ENCODE results near the gene SPTLC3.

Gene SPTLC3

GRCh38 chr20:13031751-13032150 is 23.0 kb downstream of the SPTLC3 start:
- DNase-seq (ENCODE audit: low spot score in 2 of 2) = no peak
- H3K36me3 Mint-ChIP-seq = no peaks in the 10 kb centered on the region
- no peak for ATAC-seq (ENCODE audit: low read depth)
- H3K4me3 Mint-ChIP-seq = no peak overlapping the region
- no peak overlapping the region for H3K27ac Mint-ChIP-seq
- H3K27me3 Mint-ChIP-seq = no peaks in the 10 kb centered on the region
- peaks cover 2% of the 10 kb centered on the region for H3K4me1 Mint-ChIP-seq
- H3K9me3 Mint-ChIP-seq = peaks cover 3% of the 10 kb centered on the region

DNA sequence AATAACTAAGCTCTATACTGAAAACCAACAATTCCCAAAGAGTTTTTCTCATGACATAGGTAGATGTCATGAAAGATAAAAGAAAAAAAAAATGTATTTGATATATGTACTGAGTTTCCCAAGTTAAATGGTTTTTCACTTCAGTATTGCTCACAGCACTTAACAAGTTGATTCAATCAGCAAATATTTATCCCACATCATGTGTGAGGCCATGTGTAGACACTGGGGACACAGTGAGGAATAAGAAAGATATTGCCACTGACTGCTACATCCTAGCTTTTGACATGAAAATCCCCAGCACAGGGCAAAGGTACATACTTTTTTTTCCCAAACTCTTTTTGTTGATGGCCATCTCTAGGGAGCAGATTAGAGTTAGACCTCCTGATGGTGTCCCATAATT is 25.3 kb downstream of the SPTLC3 start:
- H3K27me3 Mint-ChIP-seq = no peaks in the 10 kb centered on the region
- no peak for ATAC-seq (ENCODE audit: low read depth)
- DNase-seq (ENCODE audit: low spot score in 2 of 2) = no peak
- H3K4me3 Mint-ChIP-seq = no peak overlapping the region
- peaks cover 3% of the 10 kb centered on the region for H3K9me3 Mint-ChIP-seq
- peaks cover 2% of the 10 kb centered on the region for H3K4me1 Mint-ChIP-seq
- H3K36me3 Mint-ChIP-seq = no peaks in the 10 kb centered on the region
- H3K27ac Mint-ChIP-seq = no peak overlapping the region

DNA sequence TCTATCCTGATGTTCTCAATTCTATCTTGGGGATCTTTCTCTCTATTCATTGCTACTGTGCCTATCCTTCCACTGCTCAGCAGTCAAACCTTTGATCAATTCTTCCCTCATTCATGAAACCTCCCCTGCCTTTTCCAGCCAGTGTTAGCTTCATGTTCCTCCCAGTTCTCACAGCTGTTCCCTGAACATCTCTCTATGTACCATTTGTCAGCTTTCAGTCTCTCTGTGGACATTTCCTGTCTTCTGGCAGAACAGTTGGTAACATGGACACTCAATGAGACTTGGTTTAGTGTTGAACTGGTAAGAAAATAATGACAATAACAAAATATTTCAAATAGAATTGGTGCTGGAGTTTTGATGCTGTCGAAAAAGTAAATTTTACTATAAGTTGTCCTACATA is 26.2 kb downstream of the SPTLC3 start:
- peaks cover 2% of the 10 kb centered on the region for H3K4me1 Mint-ChIP-seq
- peaks cover 3% of the 10 kb centered on the region for H3K9me3 Mint-ChIP-seq
- H3K27ac Mint-ChIP-seq = no peak overlapping the region
- no peaks in the 10 kb centered on the region for H3K27me3 Mint-ChIP-seq
- no peak overlapping the region for H3K4me3 Mint-ChIP-seq
- H3K36me3 Mint-ChIP-seq = no peaks in the 10 kb centered on the region
- ATAC-seq (ENCODE audit: low read depth) (no peak), DNase-seq (ENCODE audit: low spot score in 2 of 2) (no peak)

DNA sequence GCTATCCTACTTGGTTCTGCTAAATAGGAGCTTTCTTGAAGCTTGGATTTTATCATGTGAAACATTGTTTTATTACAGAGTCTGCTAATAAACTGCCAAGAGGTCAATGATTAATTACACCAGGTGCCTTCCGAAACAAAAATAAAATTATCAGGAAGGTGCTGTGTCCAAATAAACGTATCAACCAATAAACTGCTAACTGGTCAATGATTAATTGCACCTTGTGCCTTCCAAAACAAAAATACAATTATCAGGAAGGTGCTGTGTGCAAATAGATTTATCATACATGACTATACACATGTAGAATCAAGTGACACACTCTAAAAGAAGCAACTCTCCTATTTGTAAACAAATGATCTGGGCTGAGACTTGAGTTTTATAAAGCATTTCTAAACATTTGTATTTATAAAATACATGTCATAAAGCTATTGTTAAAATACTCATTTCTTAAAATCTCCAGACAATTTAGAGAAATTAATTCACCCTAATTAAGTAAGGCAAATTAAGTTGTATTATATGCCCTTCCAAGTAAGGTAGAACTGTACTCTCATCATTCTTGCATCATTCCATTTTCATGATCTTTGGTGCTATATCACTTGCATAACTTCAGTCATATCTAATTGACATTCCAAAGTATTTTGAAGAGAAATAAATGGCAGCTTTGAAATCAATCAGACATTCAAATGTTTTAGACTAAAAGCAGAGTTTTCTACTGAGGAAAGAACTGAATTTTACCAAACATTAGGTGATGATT is 26.8 kb downstream of the SPTLC3 start:
- Mint-ChIP-seq H3K4me3 (no peak overlapping the region), H3K36me3 (no peaks in the 10 kb centered on the region), H3K4me1 (peaks cover 2% of the 10 kb centered on the region), H3K9me3 (peaks cover 3% of the 10 kb centered on the region), H3K27ac (no peak overlapping the region), H3K27me3 (no peaks in the 10 kb centered on the region)
- DNase-seq (ENCODE audit: low spot score in 2 of 2) (no peak), ATAC-seq (ENCODE audit: low read depth) (no peak)

GRCh38 chr20:13037727-13038126 is 29.0 kb downstream of the SPTLC3 start:
- Mint-ChIP-seq H3K27me3 (no peaks in the 10 kb centered on the region), H3K4me3 (no peak overlapping the region), H3K27ac (no peak overlapping the region), H3K9me3 (peaks cover 2% of the 10 kb centered on the region), H3K4me1 (peaks cover 2% of the 10 kb centered on the region), H3K36me3 (no peaks in the 10 kb centered on the region)
- no peak for DNase-seq (ENCODE audit: low spot score in 2 of 2)
- no peak for ATAC-seq (ENCODE audit: low read depth)

DNA sequence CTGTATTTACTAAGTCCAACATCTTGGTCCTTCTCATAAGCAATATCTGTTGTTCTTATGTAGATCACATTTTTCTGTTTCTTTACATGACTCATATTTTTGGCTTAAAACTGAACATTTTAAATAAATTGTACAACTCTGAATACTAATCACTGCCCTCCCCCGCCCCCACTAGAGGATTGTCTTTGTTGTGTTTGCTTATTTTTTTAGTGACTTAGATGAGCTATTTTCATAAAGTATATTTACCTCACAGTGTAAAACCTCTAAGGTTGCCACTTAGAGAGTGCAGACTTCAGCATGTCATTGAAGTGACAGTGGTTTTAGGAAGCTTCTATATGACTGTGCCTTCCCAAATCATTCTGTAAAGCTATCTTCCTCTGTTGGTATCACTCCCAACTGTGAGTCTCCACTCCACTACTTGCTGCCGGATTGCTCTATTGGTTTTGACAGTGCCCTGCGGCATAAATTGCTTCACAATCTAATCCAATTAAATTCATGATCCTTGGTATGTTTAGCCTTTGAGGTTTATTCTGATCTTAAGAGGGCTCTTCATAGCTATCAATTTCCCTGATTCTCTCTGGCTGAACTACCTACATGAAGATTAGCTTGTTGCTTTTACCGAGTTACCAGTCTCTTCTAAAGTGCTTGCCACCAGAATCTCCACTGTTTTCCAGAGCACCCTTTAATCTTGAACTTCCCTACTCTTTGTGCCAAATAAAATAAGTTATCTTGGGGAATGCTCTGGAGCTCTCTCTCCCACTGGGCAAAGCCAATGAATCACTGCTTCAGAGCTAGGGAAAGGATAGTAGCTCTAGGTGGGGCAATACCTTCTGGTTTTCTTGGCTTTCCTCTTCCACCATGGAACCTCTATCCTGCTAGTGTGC is 33.0 kb downstream of the SPTLC3 start:
- Mint-ChIP-seq H3K4me1 (no peaks in the 10 kb centered on the region), H3K9me3 (no peaks in the 10 kb centered on the region), H3K36me3 (no peaks in the 10 kb centered on the region), H3K27ac (no peak overlapping the region), H3K4me3 (no peak overlapping the region), H3K27me3 (peaks cover 9% of the 10 kb centered on the region)
- DNase-seq (ENCODE audit: low spot score in 2 of 2) (no peak), ATAC-seq (ENCODE audit: low read depth) (no peak)

DNA sequence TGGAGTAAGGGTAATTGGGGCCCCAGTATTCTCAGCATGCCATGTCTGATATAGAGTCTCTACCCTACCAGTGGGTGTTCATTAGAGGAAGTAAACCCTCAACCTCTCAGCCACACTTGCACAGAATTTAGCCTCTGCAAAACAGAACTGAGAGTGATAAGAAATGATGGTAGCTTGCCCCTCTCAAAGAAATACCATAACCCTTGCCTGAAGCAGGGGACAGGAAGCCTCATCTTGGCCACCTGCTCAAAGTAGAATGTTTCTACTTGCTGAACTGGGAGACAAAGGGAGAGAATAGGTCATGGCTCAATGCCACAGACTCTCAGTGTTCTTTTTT is 33.7 kb downstream of the SPTLC3 start:
- ATAC-seq (ENCODE audit: low read depth) = no peak
- no peak for DNase-seq (ENCODE audit: low spot score in 2 of 2)
- no peak overlapping the region for H3K4me3 Mint-ChIP-seq
- H3K27me3 Mint-ChIP-seq = peaks cover 9% of the 10 kb centered on the region
- no peaks in the 10 kb centered on the region for H3K4me1 Mint-ChIP-seq
- no peak overlapping the region for H3K27ac Mint-ChIP-seq
- no peaks in the 10 kb centered on the region for H3K36me3 Mint-ChIP-seq
- no peaks in the 10 kb centered on the region for H3K9me3 Mint-ChIP-seq

- no peak for DNase-seq (ENCODE audit: low spot score in 2 of 2)
- no peak overlapping the region for H3K27ac Mint-ChIP-seq
- H3K4me3 Mint-ChIP-seq = no peak overlapping the region
- H3K36me3 Mint-ChIP-seq = no peaks in the 10 kb centered on the region
- peaks cover 3% of the 10 kb centered on the region for H3K9me3 Mint-ChIP-seq
- peaks cover 9% of the 10 kb centered on the region for H3K27me3 Mint-ChIP-seq
- H3K4me1 Mint-ChIP-seq = no peaks in the 10 kb centered on the region
- ATAC-seq (ENCODE audit: low read depth) = no peak
Measured at GRCh38 chr20:13046409-13046808, 37.6 kb downstream of the SPTLC3 start.

DNA sequence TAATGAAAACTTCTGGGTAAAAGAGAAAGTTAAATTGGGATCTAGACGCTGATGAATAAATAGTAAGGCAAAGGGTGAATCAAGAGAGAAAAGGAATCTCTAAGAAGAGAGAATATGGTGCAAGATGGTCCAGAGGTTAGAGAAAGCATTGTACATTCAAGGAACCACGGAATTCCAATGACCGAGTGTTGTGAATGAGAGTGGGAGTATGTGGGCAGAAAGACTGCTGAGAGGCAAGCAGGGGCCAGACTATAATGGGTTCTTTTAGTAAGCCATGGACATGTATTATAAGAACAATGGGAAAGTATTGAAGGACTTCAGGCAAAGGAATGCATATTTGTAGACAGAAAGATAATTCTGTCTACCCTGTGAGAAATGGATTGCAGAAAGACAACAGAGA is 45.2 kb downstream of the SPTLC3 start:
- Mint-ChIP-seq H3K27ac (no peak overlapping the region), H3K27me3 (no peaks in the 10 kb centered on the region), H3K4me3 (no peak overlapping the region), H3K4me1 (no peaks in the 10 kb centered on the region), H3K9me3 (peaks cover 3% of the 10 kb centered on the region), H3K36me3 (no peaks in the 10 kb centered on the region)
- DNase-seq (ENCODE audit: low spot score in 2 of 2) (no peak), ATAC-seq (ENCODE audit: low read depth) (no peak)

- H3K27me3 Mint-ChIP-seq = no peaks in the 10 kb centered on the region
- DNase-seq (ENCODE audit: low spot score in 2 of 2) = no peak
Measured at GRCh38 chr20:13058666-13059389, 50.1 kb downstream of the SPTLC3 start.

DNA sequence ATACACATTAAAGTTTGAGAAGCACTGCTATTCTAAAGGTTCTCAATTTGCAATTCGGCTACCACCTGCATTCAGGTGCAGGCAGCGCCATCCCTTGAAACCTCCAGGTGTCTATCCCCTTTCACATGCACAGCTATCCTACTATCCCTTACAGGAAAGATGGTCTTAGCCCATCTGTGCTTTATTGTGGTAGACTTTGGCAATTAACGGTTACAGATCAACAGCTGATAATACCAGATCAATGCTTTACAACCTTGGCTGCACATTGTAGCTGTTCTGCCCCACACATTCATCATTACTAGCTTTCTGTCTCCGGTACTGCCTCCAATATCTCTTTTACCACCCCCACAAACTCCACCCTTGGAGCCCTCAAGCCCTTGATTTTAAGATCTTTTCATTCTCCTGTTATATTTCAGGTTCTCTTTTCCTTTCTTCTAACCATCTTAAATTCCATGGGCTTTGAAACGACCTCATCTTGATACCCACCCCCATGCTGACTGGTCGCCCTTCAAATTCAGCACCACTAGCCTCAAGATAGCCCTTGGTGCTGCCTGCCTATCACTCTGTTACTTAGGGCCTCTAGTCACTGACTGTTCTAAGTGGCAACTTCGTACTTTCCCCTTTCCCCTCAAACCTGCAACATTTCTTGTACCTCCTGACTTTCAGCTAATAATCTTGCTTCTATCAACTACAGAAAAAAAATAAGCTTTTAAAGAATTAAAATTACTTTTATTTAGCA is 50.8 kb downstream of the SPTLC3 start:
- Mint-ChIP-seq H3K27ac (no peak overlapping the region), H3K4me1 (no peaks in the 10 kb centered on the region), H3K4me3 (no peak overlapping the region), H3K27me3 (no peaks in the 10 kb centered on the region), H3K36me3 (no peaks in the 10 kb centered on the region), H3K9me3 (no peaks in the 10 kb centered on the region)
- DNase-seq (ENCODE audit: low spot score in 2 of 2) (no peak), ATAC-seq (ENCODE audit: low read depth) (no peak)

More at GRCh38 chr20:13058666-13059389, 50.1 kb downstream of the SPTLC3 start:
- Mint-ChIP-seq H3K27ac (no peak overlapping the region), H3K9me3 (no peaks in the 10 kb centered on the region), H3K36me3 (no peaks in the 10 kb centered on the region), H3K4me1 (no peaks in the 10 kb centered on the region), H3K4me3 (no peak overlapping the region)
- no peak for ATAC-seq (ENCODE audit: low read depth)

DNA sequence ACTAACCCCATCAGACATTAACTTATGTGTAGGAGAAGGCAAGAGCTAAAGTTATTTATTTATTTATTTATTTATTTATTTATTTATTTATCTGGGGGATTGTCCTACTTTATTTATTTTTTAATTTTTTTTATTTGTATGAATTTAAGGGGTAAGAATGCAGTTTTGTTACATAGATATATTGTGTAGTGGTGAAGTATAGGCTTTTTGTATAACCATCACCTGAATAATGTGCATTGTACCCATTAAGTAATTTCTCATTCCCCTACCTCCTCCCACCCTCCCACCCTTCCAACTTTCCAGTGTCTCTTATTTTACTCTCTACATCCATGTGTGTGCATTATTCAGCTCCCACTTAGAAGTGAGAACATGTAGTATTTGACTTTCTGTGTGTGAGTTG is 51.6 kb downstream of the SPTLC3 start:
- Mint-ChIP-seq H3K4me3 (no peak overlapping the region), H3K27ac (no peak overlapping the region), H3K36me3 (no peaks in the 10 kb centered on the region), H3K9me3 (no peaks in the 10 kb centered on the region), H3K27me3 (no peaks in the 10 kb centered on the region), H3K4me1 (no peaks in the 10 kb centered on the region)
- DNase-seq (ENCODE audit: low spot score in 2 of 2) (no peak), ATAC-seq (ENCODE audit: low read depth) (no peak)

DNA sequence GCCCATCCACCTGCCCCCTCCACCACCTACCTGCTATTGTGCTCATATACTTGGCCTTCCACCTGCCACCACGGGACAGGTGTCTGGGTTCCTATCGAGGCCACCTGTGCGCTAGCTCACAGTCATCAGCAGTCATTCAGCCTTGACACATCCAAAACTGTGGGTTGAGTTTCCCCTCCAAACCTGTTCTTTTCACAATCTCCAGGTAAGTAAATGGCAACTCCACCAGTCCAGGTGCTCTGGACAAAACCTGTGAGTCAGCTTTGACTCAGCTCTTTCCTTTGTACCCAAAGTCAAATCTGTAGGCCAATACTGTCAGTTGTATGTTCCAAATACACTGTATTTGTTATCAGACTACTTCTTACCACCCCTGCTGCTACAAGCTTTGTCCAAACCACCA is 52.6 kb downstream of the SPTLC3 start:
- Mint-ChIP-seq H3K4me3 (no peak overlapping the region), H3K36me3 (no peaks in the 10 kb centered on the region), H3K27ac (no peak overlapping the region), H3K27me3 (no peaks in the 10 kb centered on the region), H3K4me1 (no peaks in the 10 kb centered on the region), H3K9me3 (no peaks in the 10 kb centered on the region)
- no peak for DNase-seq (ENCODE audit: low spot score in 2 of 2)
- no peak for ATAC-seq (ENCODE audit: low read depth)

DNA sequence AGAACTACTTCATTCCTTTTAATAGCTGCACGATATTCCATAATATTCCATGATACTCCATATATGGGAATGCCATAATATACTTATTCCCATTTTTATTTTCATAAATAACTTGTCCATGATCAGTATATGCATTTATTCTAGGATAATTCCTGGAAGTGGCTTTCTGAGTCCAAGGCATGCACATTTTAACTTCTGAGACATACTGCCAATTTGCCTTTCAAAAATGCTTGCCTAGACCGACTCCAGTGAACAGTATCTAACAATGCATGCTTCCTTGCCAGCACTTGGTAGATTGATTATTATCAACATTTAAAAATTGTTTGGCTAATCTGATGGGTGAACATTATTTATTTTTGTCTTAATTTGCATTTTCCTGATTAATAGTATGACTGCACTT is 54.0 kb downstream of the SPTLC3 start:
- DNase-seq (ENCODE audit: low spot score in 2 of 2) = no peak
- H3K27ac Mint-ChIP-seq = no peak overlapping the region
- no peaks in the 10 kb centered on the region for H3K4me1 Mint-ChIP-seq
- no peaks in the 10 kb centered on the region for H3K36me3 Mint-ChIP-seq
- H3K4me3 Mint-ChIP-seq = no peak overlapping the region
- H3K9me3 Mint-ChIP-seq = peaks cover 5% of the 10 kb centered on the region
- ATAC-seq (ENCODE audit: low read depth) = no peak
- H3K27me3 Mint-ChIP-seq = no peaks in the 10 kb centered on the region
